ENCODE measurements around the gene RNF10. TPM values are rescaled to one million over a fixed set of nuclear protein-coding genes. Genes with fewer than 3 reads are reported as not detected.

The RNF10 gene
- total RNA-seq, 1 experiment from 2014 or later, result 177 TPM

- 0 out of 2 replicates have a peak, but pooled peaks cover 3% of the 10 kb centered on the region for H3K36me3 ChIP-seq (ENCODE audit: control insufficient read depth, insufficient read depth, low read length)
- intact Hi-C loops (cut with micrococcal nuclease; ENCODE audit: unreplicated experiment), result no loop called here
- in situ Hi-C loops (cut with HindIII; ENCODE audit: low pct_unique_long_range_greater_than_20kb, low sequenced_read_pairs), result no loop called here
- DNase-seq (ENCODE audit: low read depth, low spot score) (no peak), ATAC-seq (no peak)
- no peaks in the 10 kb centered on the region for H3K27me3 ChIP-seq (ENCODE audit: control insufficient read depth, insufficient read depth, low read length)
- ChIA-PET CTCF (no interaction called here), POLR2A (no interaction called here)
- no peaks in the 10 kb centered on the region for H3K9me3 ChIP-seq (ENCODE audit: control insufficient read depth, insufficient read depth, low read depth, low read length)
- no peak overlapping the region for H3K4me3 ChIP-seq (ENCODE audit: low read depth in 2 of 2, low read length in 2 of 2)
- TF ChIP-seq, protein P1, sequence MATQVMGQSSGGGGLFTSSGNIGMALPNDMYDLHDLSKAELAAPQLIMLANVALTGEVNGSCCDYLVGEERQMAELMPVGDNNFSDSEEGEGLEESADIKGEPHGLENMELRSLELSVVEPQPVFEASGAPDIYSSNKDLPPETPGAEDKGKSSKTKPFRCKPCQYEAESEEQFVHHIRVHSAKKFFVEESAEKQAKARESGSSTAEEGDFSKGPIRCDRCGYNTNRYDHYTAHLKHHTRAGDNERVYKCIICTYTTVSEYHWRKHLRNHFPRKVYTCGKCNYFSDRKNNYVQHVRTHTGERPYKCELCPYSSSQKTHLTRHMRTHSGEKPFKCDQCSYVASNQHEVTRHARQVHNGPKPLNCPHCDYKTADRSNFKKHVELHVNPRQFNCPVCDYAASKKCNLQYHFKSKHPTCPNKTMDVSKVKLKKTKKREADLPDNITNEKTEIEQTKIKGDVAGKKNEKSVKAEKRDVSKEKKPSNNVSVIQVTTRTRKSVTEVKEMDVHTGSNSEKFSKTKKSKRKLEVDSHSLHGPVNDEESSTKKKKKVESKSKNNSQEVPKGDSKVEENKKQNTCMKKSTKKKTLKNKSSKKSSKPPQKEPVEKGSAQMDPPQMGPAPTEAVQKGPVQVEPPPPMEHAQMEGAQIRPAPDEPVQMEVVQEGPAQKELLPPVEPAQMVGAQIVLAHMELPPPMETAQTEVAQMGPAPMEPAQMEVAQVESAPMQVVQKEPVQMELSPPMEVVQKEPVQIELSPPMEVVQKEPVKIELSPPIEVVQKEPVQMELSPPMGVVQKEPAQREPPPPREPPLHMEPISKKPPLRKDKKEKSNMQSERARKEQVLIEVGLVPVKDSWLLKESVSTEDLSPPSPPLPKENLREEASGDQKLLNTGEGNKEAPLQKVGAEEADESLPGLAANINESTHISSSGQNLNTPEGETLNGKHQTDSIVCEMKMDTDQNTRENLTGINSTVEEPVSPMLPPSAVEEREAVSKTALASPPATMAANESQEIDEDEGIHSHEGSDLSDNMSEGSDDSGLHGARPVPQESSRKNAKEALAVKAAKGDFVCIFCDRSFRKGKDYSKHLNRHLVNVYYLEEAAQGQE (IDR thresholded peaks at IDR 0.05; ENCODE audit: insufficient read depth in 1 of 2, low read depth in 2 of 2, low read length in 1 of 2), result no peak
- no peak for TF ChIP-seq SIN3A (IDR thresholded peaks at IDR 0.05; ENCODE audit: borderline replicate concordance, insufficient read depth, low read depth, low read length)
- no TSS peak for BruUV-seq (replicated peaks)
- no peak overlapping the region for H3K27ac ChIP-seq (ENCODE audit: low read length)
- H3K4me1 ChIP-seq (ENCODE audit: control insufficient read depth, insufficient read depth, low read length), result peaks cover 6% of the 10 kb centered on the region
These were observed 43.8 kb upstream of the RNF10 start for GRCh38 chr12:120490325-120490724.

GRCh38 chr12:120490833-120491512 lies 43.2 kb upstream of the RNF10 start:
- no peaks in the 10 kb centered on the region for H3K27me3 ChIP-seq (ENCODE audit: control insufficient read depth, insufficient read depth, low read length)
- TF ChIP-seq CTCF (IDR thresholded peaks at IDR 0.05) (no peak), SIN3A (IDR thresholded peaks at IDR 0.05; ENCODE audit: borderline replicate concordance, insufficient read depth, low read depth, low read length) (no peak)
- no peak overlapping the region for H3K27ac ChIP-seq (ENCODE audit: low read length)
- no peak for ATAC-seq
- H3K36me3 ChIP-seq (ENCODE audit: control insufficient read depth, insufficient read depth, low read length), result 0 out of 2 replicates have a peak, but pooled peaks cover 5% of the 10 kb centered on the region
- H3K4me3 ChIP-seq (ENCODE audit: low read depth in 2 of 2, low read length in 2 of 2), result no peak overlapping the region
- no peaks in the 10 kb centered on the region for H3K9me3 ChIP-seq (ENCODE audit: control insufficient read depth, insufficient read depth, low read depth, low read length)
- ChIA-PET POLR2A (interaction anchor here (0.6 kb wide), 1 partner anchor 16 kb away, joined by 3 read pairs; no protein-coding TSS in a partner anchor), CTCF (no interaction called here)
- in situ Hi-C loops (cut with HindIII; ENCODE audit: low pct_unique_long_range_greater_than_20kb, low sequenced_read_pairs) (no loop called here), intact Hi-C loops (cut with micrococcal nuclease; ENCODE audit: unreplicated experiment) (no loop called here)
- H3K4me1 ChIP-seq (ENCODE audit: control insufficient read depth, insufficient read depth, low read length), result peaks cover 6% of the 10 kb centered on the region
- BruUV-seq (replicated peaks), result no TSS peak
- DNase-seq (ENCODE audit: low read depth, low spot score), result no peak

- no TSS peak for BruUV-seq (replicated peaks)
- Histone ChIP-seq H3K4me1 (ENCODE audit: control insufficient read depth, insufficient read depth, low read length) (peaks cover 21% of the 10 kb centered on the region), H3K36me3 (ENCODE audit: control insufficient read depth, insufficient read depth, low read length) (peaks cover 19% of the 10 kb centered on the region), H3K27me3 (ENCODE audit: control insufficient read depth, insufficient read depth, low read length) (no peaks in the 10 kb centered on the region), H3K27ac (ENCODE audit: low read length) (peak overlapping the region; percentile 96), H3K4me3 (ENCODE audit: low read depth in 2 of 2, low read length in 2 of 2) (peak overlapping the region; percentile 73 to 99), H3K9me3 (ENCODE audit: control insufficient read depth, insufficient read depth, low read depth, low read length) (no peaks in the 10 kb centered on the region)
- in situ Hi-C loops (cut with HindIII; ENCODE audit: low pct_unique_long_range_greater_than_20kb, low sequenced_read_pairs) (no loop called here), intact Hi-C loops (cut with micrococcal nuclease; ENCODE audit: unreplicated experiment) (no loop called here)
- TF ChIP-seq CTCF (IDR thresholded peaks at IDR 0.05), result no peak
- TF ChIP-seq, protein P1 (IDR thresholded peaks at IDR 0.05; ENCODE audit: insufficient read depth in 1 of 2, low read depth in 2 of 2, low read length in 1 of 2), result no peak
- POLR2A ChIA-PET, result interaction anchor here (0.6 to 0.8 kb wide), 2 partner anchors 34 to 701 kb away, joined by 3 to 4 read pairs; partner anchors contain the start of gene COQ5
- no peak for DNase-seq (ENCODE audit: low read depth, low spot score)
- peak; percentile 19; the same call in 1 of the 2 replicates for ATAC-seq
- CTCF ChIA-PET, result no interaction called here
These were observed 38.9 kb upstream of the RNF10 start for GRCh38 chr12:120495186-120495730.

All from Panc1 (cell line).